ENCODE measurements around the gene UPK3B.
"Not testable (repeated sequence)": the region's sequence is repeated elsewhere in the genome, so short reads cannot be mapped to it uniquely, and the experiment has no call there.

Gene UPK3B

GRCh38 chr7:76509931-76510877 is at the start of gene UPK3B:
TSS of gene UPK3B (plus strand) at chr7:76510552. CDS start at chr7:76510653, 101 bp downstream.
- no peak for DNase-seq

GRCh38 chr7:76460767-76461166 is 49.6 kb upstream of the UPK3B start:
- not testable (repeated sequence) for DNase-seq

- DNase-seq, result not testable (repeated sequence)
Observed at GRCh38 chr7:76461464-76462101, 48.8 kb upstream of the UPK3B start, which contains the start of gene DTX2. TSS of gene DTX2 (plus strand) at chr7:76461709. CDS start at chr7:76480510, 18,801 bp downstream.

- not testable (repeated sequence) for DNase-seq
Observed at GRCh38 chr7:76462271-76462882, 48.0 kb upstream of the UPK3B start.

- DNase-seq, result not testable (repeated sequence)
Observed at GRCh38 chr7:76464959-76465358, 45.4 kb upstream of the UPK3B start.

GRCh38 chr7:76465950-76466349 is 44.4 kb upstream of the UPK3B start:
- DNase-seq, result not testable (repeated sequence)

- not testable (repeated sequence) for DNase-seq
Observed at GRCh38 chr7:76467743-76468404, 42.5 kb upstream of the UPK3B start.

- not testable (repeated sequence) for DNase-seq
Observed at GRCh38 chr7:76471556-76472221, 38.7 kb upstream of the UPK3B start.

- DNase-seq, result not testable (repeated sequence)
Observed at GRCh38 chr7:76473097-76473496, 37.3 kb upstream of the UPK3B start.

- not testable (repeated sequence) for DNase-seq
Observed at GRCh38 chr7:76476280-76476679, 34.1 kb upstream of the UPK3B start.

GRCh38 chr7:76476742-76477474 is 33.4 kb upstream of the UPK3B start:
- DNase-seq, result not testable (repeated sequence)

GRCh38 chr7:76479628-76480027 is 30.7 kb upstream of the UPK3B start:
- not testable (repeated sequence) for DNase-seq

GRCh38 chr7:76480403-76481253 is 29.7 kb upstream of the UPK3B start:
- not testable (repeated sequence) for DNase-seq

- not testable (repeated sequence) for DNase-seq
Observed at GRCh38 chr7:76482660-76483059, 27.7 kb upstream of the UPK3B start.

- not testable (repeated sequence) for DNase-seq
Observed at GRCh38 chr7:76483081-76483480, 27.3 kb upstream of the UPK3B start.

- not testable (repeated sequence) for DNase-seq
Observed at GRCh38 chr7:76484456-76484855, 25.9 kb upstream of the UPK3B start.

- DNase-seq, result not testable (repeated sequence)
Observed at GRCh38 chr7:76485822-76486610, 24.3 kb upstream of the UPK3B start.

GRCh38 chr7:76486618-76487017 is 23.7 kb upstream of the UPK3B start:
- DNase-seq, result not testable (repeated sequence)

- DNase-seq, result not testable (repeated sequence)
Observed at GRCh38 chr7:76487969-76488368, 22.4 kb upstream of the UPK3B start.

All from NCI-H2029 treated with DMSO at 0.1 percent for 48 hours (cell line).